SH-SY5Y (cell line): ENCODE results near the gene TCTA.

ENCODE experiments used
- GATA2 ChIP-seq: IDR thresholded peaks from 2 replicates; pipeline ENCODE4 v1.6.1; 2011; ENCODE audit warnings: mild to moderate bottlenecking, low read depth, low read length
- GATA3 ChIP-seq: IDR thresholded peaks from 2 replicates; pipeline ENCODE4 v1.6.1; 2011; ENCODE audit warnings: low read depth, mild to moderate bottlenecking, low read length, moderate library complexity

DNA sequence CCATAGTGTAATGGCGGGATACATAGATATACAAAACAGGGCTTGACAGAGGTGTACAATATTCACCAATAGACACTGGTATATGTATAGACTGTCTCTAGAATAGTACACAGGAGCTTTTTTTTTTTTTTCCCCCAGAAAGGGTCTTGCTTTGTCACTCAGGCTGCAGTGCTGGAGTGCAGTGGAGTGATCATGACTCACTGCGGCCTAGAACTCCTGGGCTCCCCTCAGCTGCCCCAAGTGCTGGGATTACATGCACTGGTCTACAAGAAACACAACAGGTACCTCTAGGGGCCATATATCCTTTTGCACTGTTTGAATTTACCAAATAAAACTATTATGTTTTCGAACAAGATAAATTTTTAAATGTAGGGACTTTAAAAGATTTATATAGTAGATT lies 12.8 kb upstream of the TCTA start:
- TF ChIP-seq GATA3 (no peak), GATA2 (no peak)
